ENCODE data around the gene FAM131A. TPM values are rescaled to one million over a fixed set of nuclear protein-coding genes. Genes with fewer than 3 reads are reported as not detected.

FAM131A gene
- total RNA-seq, 1 experiment from 2014 or later, result 12.9 TPM

- DNase-seq (ENCODE audit: unreplicated experiment), result peak; percentile 96
- intact Hi-C loops (cut with micrococcal nuclease), result loop anchor here (1.0 kb wide), 1 partner anchor 49 kb away; no protein-coding TSS in a partner anchor
- H3K4me1 Mint-ChIP-seq (ENCODE audit: insufficient read depth, unreplicated experiment), result peaks cover 5% of the 10 kb centered on the region
- CTCF ChIA-PET, result interaction anchor here (0.6 to 1.4 kb wide), 5 partner anchors 9 to 387 kb away, joined by 3 to 4 read pairs (median 3); no protein-coding TSS in a partner anchor
- POLR2A ChIA-PET, result interaction anchor here (0.6 to 2.2 kb wide), 13 partner anchors 13 to 165 kb away, joined by 3 to 16 read pairs (median 4); partner anchors contain the start of genes EEF1AKMT4 and EIF2B5
- H3K4me3 Mint-ChIP-seq (ENCODE audit: unreplicated experiment), result peak within 1 kb of the TSS; percentile 83
- peaks cover 46% of the 10 kb centered on the region for H3K36me3 Mint-ChIP-seq (ENCODE audit: insufficient read depth, unreplicated experiment)
- no peaks in the 10 kb centered on the region for H3K9me3 Mint-ChIP-seq (ENCODE audit: unreplicated experiment)
- TF ChIP-seq, protein P1, sequence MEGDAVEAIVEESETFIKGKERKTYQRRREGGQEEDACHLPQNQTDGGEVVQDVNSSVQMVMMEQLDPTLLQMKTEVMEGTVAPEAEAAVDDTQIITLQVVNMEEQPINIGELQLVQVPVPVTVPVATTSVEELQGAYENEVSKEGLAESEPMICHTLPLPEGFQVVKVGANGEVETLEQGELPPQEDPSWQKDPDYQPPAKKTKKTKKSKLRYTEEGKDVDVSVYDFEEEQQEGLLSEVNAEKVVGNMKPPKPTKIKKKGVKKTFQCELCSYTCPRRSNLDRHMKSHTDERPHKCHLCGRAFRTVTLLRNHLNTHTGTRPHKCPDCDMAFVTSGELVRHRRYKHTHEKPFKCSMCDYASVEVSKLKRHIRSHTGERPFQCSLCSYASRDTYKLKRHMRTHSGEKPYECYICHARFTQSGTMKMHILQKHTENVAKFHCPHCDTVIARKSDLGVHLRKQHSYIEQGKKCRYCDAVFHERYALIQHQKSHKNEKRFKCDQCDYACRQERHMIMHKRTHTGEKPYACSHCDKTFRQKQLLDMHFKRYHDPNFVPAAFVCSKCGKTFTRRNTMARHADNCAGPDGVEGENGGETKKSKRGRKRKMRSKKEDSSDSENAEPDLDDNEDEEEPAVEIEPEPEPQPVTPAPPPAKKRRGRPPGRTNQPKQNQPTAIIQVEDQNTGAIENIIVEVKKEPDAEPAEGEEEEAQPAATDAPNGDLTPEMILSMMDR (IDR thresholded peaks at IDR 0.05; ENCODE audit: unreplicated experiment), result no peak
- H3K27ac Mint-ChIP-seq (ENCODE audit: low read depth, unreplicated experiment), result peak within 1 kb of the TSS; percentile 82
- H3K27me3 Mint-ChIP-seq (ENCODE audit: insufficient read depth, unreplicated experiment), result no peaks in the 10 kb centered on the region
- no TSS peak for BruUV-seq (replicated peaks)
Measured at GRCh38 chr3:184298759-184299487, 38.5 kb upstream of the FAM131A start, which contains the start of gene PSMD2. PSMD2 (plus strand) TSS chr3:184299241; CDS start chr3:184299267, 26 bp downstream.

- Mint-ChIP-seq H3K27ac (ENCODE audit: low read depth, unreplicated experiment) (peak overlapping the region; percentile 82), H3K4me1 (ENCODE audit: insufficient read depth, unreplicated experiment) (peaks cover 5% of the 10 kb centered on the region), H3K27me3 (ENCODE audit: insufficient read depth, unreplicated experiment) (no peaks in the 10 kb centered on the region), H3K9me3 (ENCODE audit: unreplicated experiment) (no peaks in the 10 kb centered on the region), H3K36me3 (ENCODE audit: insufficient read depth, unreplicated experiment) (peaks cover 54% of the 10 kb centered on the region), H3K4me3 (ENCODE audit: unreplicated experiment) (peak overlapping the region; percentile 83)
- ChIA-PET CTCF (interaction anchor here (0.5 to 1.4 kb wide), 6 partner anchors 10 to 478 kb away, joined by 3 to 6 read pairs (median 4); no protein-coding TSS in a partner anchor), POLR2A (interaction anchor here (0.7 to 2.2 kb wide), 14 partner anchors 12 to 166 kb away, joined by 3 to 16 read pairs (median 4); partner anchors contain the start of genes EEF1AKMT4 and EIF2B5)
- peak; percentile 33 for DNase-seq (ENCODE audit: unreplicated experiment)
- TF ChIP-seq, protein P1 (IDR thresholded peaks at IDR 0.05; ENCODE audit: unreplicated experiment), result no peak
- BruUV-seq (replicated peaks), result TSS peak; percentile 92
- intact Hi-C loops (cut with micrococcal nuclease), result loop anchor here (1.0 kb wide), 1 partner anchor 49 kb away; no protein-coding TSS in a partner anchor
Measured at GRCh38 chr3:184299488-184300377, 37.7 kb upstream of the FAM131A start.

DNA sequence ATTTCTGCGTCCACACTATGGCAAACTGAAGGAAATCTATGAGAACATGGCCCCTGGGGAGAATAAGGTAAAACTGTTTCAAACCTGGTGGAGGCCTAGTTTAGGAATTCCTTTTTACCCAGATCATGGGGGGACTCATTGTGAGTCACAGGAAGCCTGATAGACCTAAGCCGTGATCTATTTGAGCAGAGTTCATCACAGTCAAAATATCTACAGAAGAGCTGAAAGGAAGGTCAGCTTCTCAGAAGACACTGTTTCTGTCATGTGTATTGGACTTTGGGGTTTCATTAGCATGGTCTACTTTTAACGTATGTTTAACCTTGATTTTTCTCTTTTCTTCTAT lies 37.1 kb upstream of the FAM131A start:
- TSS peak; percentile 35 for BruUV-seq (replicated peaks)
- intact Hi-C loops (cut with micrococcal nuclease), result no loop called here
- TF ChIP-seq, protein P1 (IDR thresholded peaks at IDR 0.05; ENCODE audit: unreplicated experiment), result no peak
- H3K27me3 Mint-ChIP-seq (ENCODE audit: insufficient read depth, unreplicated experiment), result no peaks in the 10 kb centered on the region
- no peaks in the 10 kb centered on the region for H3K9me3 Mint-ChIP-seq (ENCODE audit: unreplicated experiment)
- peaks cover 5% of the 10 kb centered on the region for H3K4me1 Mint-ChIP-seq (ENCODE audit: insufficient read depth, unreplicated experiment)
- DNase-seq (ENCODE audit: unreplicated experiment), result peak; percentile 13
- peaks cover 58% of the 10 kb centered on the region for H3K36me3 Mint-ChIP-seq (ENCODE audit: insufficient read depth, unreplicated experiment)
- peak overlapping the region; percentile 83 for H3K4me3 Mint-ChIP-seq (ENCODE audit: unreplicated experiment)
- POLR2A ChIA-PET, result interaction anchor here (1.0 to 2.2 kb wide), 5 partner anchors 16 to 124 kb away, joined by 3 to 16 read pairs (median 8); partner anchors contain the start of gene EEF1AKMT4
- CTCF ChIA-PET, result interaction anchor here (0.5 to 1.4 kb wide), 5 partner anchors 11 to 164 kb away, joined by 3 to 6 read pairs (median 4); no protein-coding TSS in a partner anchor
- H3K27ac Mint-ChIP-seq (ENCODE audit: low read depth, unreplicated experiment), result peak overlapping the region; percentile 82

Data from MCF 10A (cell line).